ENCODE measurements around the gene KCNQ4. TPM values are rescaled to one million over a fixed set of nuclear protein-coding genes. Genes with fewer than 3 reads are reported as not detected.

The KCNQ4 gene
- total and polyA plus RNA-seq, 2 of the 13 experiments (the other 11 are each of a cell fraction or from before 2014, with no cell fraction given): 0.02 to 0.09 TPM

- TF ChIP-seq ZNF280B (CRISPR knock-in tag; IDR thresholded peaks at IDR 0.05; ENCODE audit: borderline replicate concordance) (no peak), MXD1 (CRISPR knock-in tag; IDR thresholded peaks at IDR 0.05) (no peak), PRDM4 (CRISPR knock-in tag; IDR thresholded peaks at IDR 0.05; ENCODE audit: borderline replicate concordance) (no peak), HNRNPUL1 (IDR thresholded peaks at IDR 0.05; ENCODE audit: low read depth, low read length) (no peak)
These were observed 15.0 kb downstream of the KCNQ4 start (continued) for GRCh38 chr1:40798366-40799281.

- Histone ChIP-seq H3K4me2 (ENCODE audit: low read depth, low read length) (no peak overlapping the region), H3K9me3 (ENCODE audit: low read length) (no peaks in the 10 kb centered on the region), H3K79me2 (ENCODE audit: insufficient read depth, low read length) (no peaks in the 10 kb centered on the region), H3K27ac (ENCODE audit: extremely low read length, insufficient read depth, low read length) (no peak overlapping the region), H3K4me3 (replicated peaks in 1 of 3; ENCODE audit: insufficient read depth in 1 of 3, low read depth in 2 of 3, low read length in 3 of 3) (no peak overlapping the region), H3K9ac (ENCODE audit: insufficient read depth, low read depth, low read length) (no peak overlapping the region), H2AFZ (ENCODE audit: low read length) (no peak overlapping the region), H4K20me1 (ENCODE audit: insufficient read depth, low read length) (no peaks in the 10 kb centered on the region), H3K27me3 (ENCODE audit: control insufficient read depth in 1 of 2, insufficient read depth in 2 of 2, low read length in 2 of 2) (peaks cover 0 to 29% of the 10 kb centered on the region in 2 experiments; a peak in 4 of 5 replicates), H3K36me3 (replicated peaks in 1 of 2; ENCODE audit: control insufficient read depth in 1 of 2, insufficient read depth in 2 of 2, low read length in 2 of 2) (no peaks in the 10 kb centered on the region), H3K4me1 (ENCODE audit: insufficient read depth, low read length) (peaks cover 42% of the 10 kb centered on the region)
- no peak for FAIRE-seq
- BruUV-seq (replicated peaks): no TSS peak
- WGBS (ENCODE audit: low lambda C conversion rate): 43% methylated on average over 7 of the region's 9 CpGs
- ChIA-PET CTCF (ENCODE audit: low intra/inter-chr PET ratio, low total read pairs) (no interaction called here), POLR2A (no interaction called here)
- ATAC-seq: no peak
- no peak for DNase-seq (ENCODE audit: low spot score)
- TF ChIP-seq MLLT10 (CRISPR knock-in tag; IDR thresholded peaks at IDR 0.05) (no peak), ZNF263 (CRISPR knock-in tag; IDR thresholded peaks at IDR 0.05) (0 out of 2 replicates have a peak, but pooled peaks have one; percentile 42), ZNF770 (CRISPR knock-in tag; IDR thresholded peaks at IDR 0.05) (peak; percentile 59; the same call in 1 of the 2 replicates)
- in situ Hi-C loops (cut with HindIII; ENCODE audit: extremely low pct_ligation_motif_present, low pct_unique_long_range_greater_than_20kb): no loop called here
- intact Hi-C loops (cut with micrococcal nuclease; ENCODE audit: unreplicated experiment): loop anchor here (10.0 kb wide), 1 partner anchor 45 kb away; no protein-coding TSS in a partner anchor
These were observed 15.8 kb downstream of the KCNQ4 start for GRCh38 chr1:40799351-40799867.

Data from HepG2 (cell line).